Measurements from ENCODE around the gene PIEZO2. TPM values are rescaled to one million over a fixed set of nuclear protein-coding genes. Genes with fewer than 3 reads are reported as not detected.

PIEZO2 gene
- total RNA-seq, 2 experiments from 2014 or later: not detected

DNA sequence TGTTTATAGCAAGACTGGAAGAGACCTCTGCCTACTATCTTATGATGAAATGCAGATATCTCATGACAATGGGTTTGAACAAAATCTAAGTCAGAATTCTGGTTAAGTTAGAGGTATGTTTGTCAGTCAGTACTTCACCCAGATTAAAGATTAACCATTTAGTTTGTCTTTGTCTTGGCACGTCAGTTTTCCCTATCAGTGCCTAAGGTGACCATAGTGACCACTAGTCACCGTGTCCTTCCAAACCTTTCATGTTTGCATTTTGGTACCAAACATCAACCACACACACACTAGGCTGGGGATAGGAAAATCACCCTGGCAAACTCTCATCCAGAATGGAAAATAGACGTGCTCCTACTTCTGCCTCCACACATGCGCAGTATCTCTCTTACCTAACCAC lies 248.9 kb downstream of the PIEZO2 start:
- H3K9me3 Mint-ChIP-seq: no peaks in the 10 kb centered on the region
- TF ChIP-seq, protein P1, sequence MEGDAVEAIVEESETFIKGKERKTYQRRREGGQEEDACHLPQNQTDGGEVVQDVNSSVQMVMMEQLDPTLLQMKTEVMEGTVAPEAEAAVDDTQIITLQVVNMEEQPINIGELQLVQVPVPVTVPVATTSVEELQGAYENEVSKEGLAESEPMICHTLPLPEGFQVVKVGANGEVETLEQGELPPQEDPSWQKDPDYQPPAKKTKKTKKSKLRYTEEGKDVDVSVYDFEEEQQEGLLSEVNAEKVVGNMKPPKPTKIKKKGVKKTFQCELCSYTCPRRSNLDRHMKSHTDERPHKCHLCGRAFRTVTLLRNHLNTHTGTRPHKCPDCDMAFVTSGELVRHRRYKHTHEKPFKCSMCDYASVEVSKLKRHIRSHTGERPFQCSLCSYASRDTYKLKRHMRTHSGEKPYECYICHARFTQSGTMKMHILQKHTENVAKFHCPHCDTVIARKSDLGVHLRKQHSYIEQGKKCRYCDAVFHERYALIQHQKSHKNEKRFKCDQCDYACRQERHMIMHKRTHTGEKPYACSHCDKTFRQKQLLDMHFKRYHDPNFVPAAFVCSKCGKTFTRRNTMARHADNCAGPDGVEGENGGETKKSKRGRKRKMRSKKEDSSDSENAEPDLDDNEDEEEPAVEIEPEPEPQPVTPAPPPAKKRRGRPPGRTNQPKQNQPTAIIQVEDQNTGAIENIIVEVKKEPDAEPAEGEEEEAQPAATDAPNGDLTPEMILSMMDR (IDR thresholded peaks at IDR 0.05): no peak

DNA sequence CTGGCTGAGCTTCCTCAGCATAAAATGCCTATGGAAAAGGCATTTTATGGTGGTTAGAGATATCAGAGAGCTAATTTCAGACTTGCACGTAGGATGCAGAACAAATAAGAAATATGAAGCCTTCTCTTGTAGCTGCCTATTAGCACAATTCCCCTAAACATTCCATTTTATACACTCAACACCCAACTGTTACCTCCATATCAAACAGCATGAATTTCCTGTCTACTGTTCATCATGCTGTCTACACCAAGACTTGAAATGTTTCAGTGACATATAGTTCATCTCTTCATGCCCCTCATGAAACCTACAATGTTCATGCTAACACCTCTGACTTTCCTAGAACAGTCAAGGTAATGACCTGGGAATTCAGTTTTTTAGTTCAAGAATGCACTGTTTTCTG lies 249.9 kb downstream of the PIEZO2 start:
- no peak overlapping the region for H3K27ac Mint-ChIP-seq
- no peaks in the 10 kb centered on the region for H3K27me3 ChIP-seq (ENCODE audit: control insufficient read depth in 1 of 2, insufficient read depth in 2 of 2, low read length in 2 of 2)
- H3K4me1 ChIP-seq (ENCODE audit: insufficient read depth, low read length): no peaks in the 10 kb centered on the region
- H3K9me3 Mint-ChIP-seq: no peaks in the 10 kb centered on the region
- H3K27me3 Mint-ChIP-seq: peaks cover under 1% of the 10 kb centered on the region
- H3K27ac ChIP-seq (ENCODE audit: low read depth in 1 of 2, low read length in 2 of 2): no peak overlapping the region
- intact Hi-C loops (cut with DNase I, micrococcal nuclease): no loop called here
- TF ChIP-seq, protein P1 (IDR thresholded peaks at IDR 0.05): no peak
- CTCF ChIA-PET: no interaction called here
- no peak overlapping the region for H3K4me3 Mint-ChIP-seq
- POLR2A ChIA-PET: no interaction called here
- H3K36me3 ChIP-seq (ENCODE audit: insufficient read depth, low read length): no peaks in the 10 kb centered on the region
- H3K9me3 ChIP-seq (ENCODE audit: control insufficient read depth in 1 of 2, insufficient read depth in 1 of 2, low read length in 2 of 2): no peaks in the 10 kb centered on the region
- no peak for ATAC-seq (ENCODE audit: poor library complexity)
- no peaks in the 10 kb centered on the region for H3K4me1 Mint-ChIP-seq (ENCODE audit: low read depth)
- H3K4me3 ChIP-seq (ENCODE audit: low read length): no peak overlapping the region
- DNase-seq: no peak
- H3K36me3 Mint-ChIP-seq (ENCODE audit: low read depth): no peaks in the 10 kb centered on the region

More for the DNA sequence above, 248.9 kb downstream of the PIEZO2 start:
- H3K36me3 ChIP-seq (ENCODE audit: insufficient read depth, low read length): no peaks in the 10 kb centered on the region
- POLR2A ChIA-PET: no interaction called here
- intact Hi-C loops (cut with DNase I, micrococcal nuclease): no loop called here
- DNase-seq: no peak
- no peak for ATAC-seq (ENCODE audit: poor library complexity)
- no peak overlapping the region for H3K4me3 ChIP-seq (ENCODE audit: low read length)
- Mint-ChIP-seq H3K27me3 (no peaks in the 10 kb centered on the region), H3K36me3 (ENCODE audit: low read depth) (no peaks in the 10 kb centered on the region), H3K27ac (no peak overlapping the region), H3K4me1 (ENCODE audit: low read depth) (no peaks in the 10 kb centered on the region), H3K4me3 (no peak overlapping the region)
- H3K27ac ChIP-seq (ENCODE audit: low read depth in 1 of 2, low read length in 2 of 2): no peak overlapping the region
- H3K4me1 ChIP-seq (ENCODE audit: insufficient read depth, low read length): no peaks in the 10 kb centered on the region
- CTCF ChIA-PET: interaction anchor here (0.7 kb wide), 1 partner anchor 51 kb away, joined by 3 read pairs; no protein-coding TSS in a partner anchor
- H3K9me3 ChIP-seq (ENCODE audit: control insufficient read depth in 1 of 2, insufficient read depth in 1 of 2, low read length in 2 of 2): no peaks in the 10 kb centered on the region
- no peaks in the 10 kb centered on the region for H3K27me3 ChIP-seq (ENCODE audit: control insufficient read depth in 1 of 2, insufficient read depth in 2 of 2, low read length in 2 of 2)

DNA sequence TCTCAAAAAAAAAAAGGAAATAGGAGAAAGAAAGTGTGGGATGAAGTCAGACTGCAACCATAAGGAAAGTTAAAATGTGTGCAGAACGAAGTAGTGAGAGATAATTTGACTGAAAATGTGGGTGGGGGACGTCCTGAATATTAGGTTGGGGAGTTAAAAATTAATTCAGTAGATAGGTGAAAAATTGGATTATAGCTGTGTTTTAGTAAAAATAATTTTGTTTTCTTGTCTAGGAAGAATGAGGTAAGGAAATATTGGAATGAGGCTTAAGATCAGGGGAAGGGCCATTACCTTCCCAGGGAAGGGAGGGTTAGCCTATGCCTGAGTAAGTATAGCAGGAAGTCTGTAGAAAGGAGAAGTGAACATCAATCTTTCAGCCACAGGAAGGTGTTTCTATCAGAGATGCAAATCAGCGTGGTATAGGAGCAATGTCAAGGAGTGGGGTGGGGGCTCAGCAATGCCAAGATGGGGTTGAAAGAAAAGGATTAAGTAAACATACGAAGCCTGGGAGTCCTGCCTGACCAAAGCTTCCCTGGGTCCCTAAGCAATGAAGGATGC lies 250.9 kb downstream of the PIEZO2 start:
- Histone ChIP-seq H3K27me3 (ENCODE audit: control insufficient read depth in 1 of 2, insufficient read depth in 2 of 2, low read length in 2 of 2) (no peaks in the 10 kb centered on the region), H3K9me3 (ENCODE audit: control insufficient read depth in 1 of 2, insufficient read depth in 1 of 2, low read length in 2 of 2) (no peaks in the 10 kb centered on the region), H3K4me3 (ENCODE audit: low read length) (no peak overlapping the region), H3K4me1 (ENCODE audit: insufficient read depth, low read length) (no peaks in the 10 kb centered on the region), H3K27ac (ENCODE audit: low read depth in 1 of 2, low read length in 2 of 2) (no peak overlapping the region), H3K36me3 (ENCODE audit: insufficient read depth, low read length) (no peaks in the 10 kb centered on the region)
- Mint-ChIP-seq H3K27ac (no peak overlapping the region), H3K4me3 (no peak overlapping the region), H3K36me3 (ENCODE audit: low read depth) (no peaks in the 10 kb centered on the region), H3K4me1 (ENCODE audit: low read depth) (no peaks in the 10 kb centered on the region), H3K27me3 (peaks cover 4% of the 10 kb centered on the region), H3K9me3 (no peaks in the 10 kb centered on the region)
- TF ChIP-seq, protein P1 (IDR thresholded peaks at IDR 0.05): no peak
- ChIA-PET POLR2A (no interaction called here), CTCF (no interaction called here)
- ATAC-seq (ENCODE audit: poor library complexity) (no peak), DNase-seq (no peak)
- intact Hi-C loops (cut with DNase I, micrococcal nuclease): no loop called here

Measured in CD4-positive, alpha-beta T cell (primary cell).